ENCODE measurements around the gene DNTTIP2. TPM values are rescaled to one million over a fixed set of nuclear protein-coding genes. Genes with fewer than 3 reads are reported as not detected.
A peak's percentile ranks its signal among the peaks of the same experiment; 100 is the strongest.
"Not testable (repeated sequence)": the region's sequence is repeated elsewhere in the genome, so short reads cannot be mapped to it uniquely, and the experiment has no call there.

Gene DNTTIP2
- total RNA-seq, 1 donor from 2014 or later: 46.4 TPM

DNA sequence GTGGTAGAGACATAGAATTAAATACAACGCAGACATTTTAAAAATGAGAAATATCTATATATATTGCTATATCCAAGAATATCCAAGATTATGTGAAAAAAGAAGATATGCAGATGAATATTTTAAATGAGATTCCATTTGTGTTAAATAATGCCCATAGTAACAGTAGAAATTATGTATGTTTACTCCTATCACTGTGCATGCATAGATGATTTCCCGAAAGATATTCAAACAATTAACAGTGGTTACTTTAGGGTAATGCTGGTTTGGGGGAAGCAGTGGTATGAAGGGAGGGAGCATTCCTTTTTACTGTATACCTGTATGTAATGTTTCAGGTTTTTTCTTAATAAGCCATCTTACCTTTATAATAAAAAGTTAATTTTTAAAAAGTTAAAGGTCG lies 25.1 kb downstream of the DNTTIP2 start:
- peaks cover 2% of the 10 kb centered on the region for H3K27me3 Mint-ChIP-seq (ENCODE audit: low read depth)
- peaks cover 13% of the 10 kb centered on the region for H3K36me3 Mint-ChIP-seq
- peaks cover 24% of the 10 kb centered on the region for H3K9me3 Mint-ChIP-seq
- no peak for TF ChIP-seq CTCF (IDR thresholded peaks at IDR 0.05; ENCODE audit: unreplicated experiment)
- DNase-seq (ENCODE audit: low spot score in 2 of 2, unreplicated experiment in 2 of 2): no peak
- H3K4me3 Mint-ChIP-seq: no peak overlapping the region
- H3K27ac Mint-ChIP-seq: no peak overlapping the region
- no peaks in the 10 kb centered on the region for H3K4me1 Mint-ChIP-seq

DNA sequence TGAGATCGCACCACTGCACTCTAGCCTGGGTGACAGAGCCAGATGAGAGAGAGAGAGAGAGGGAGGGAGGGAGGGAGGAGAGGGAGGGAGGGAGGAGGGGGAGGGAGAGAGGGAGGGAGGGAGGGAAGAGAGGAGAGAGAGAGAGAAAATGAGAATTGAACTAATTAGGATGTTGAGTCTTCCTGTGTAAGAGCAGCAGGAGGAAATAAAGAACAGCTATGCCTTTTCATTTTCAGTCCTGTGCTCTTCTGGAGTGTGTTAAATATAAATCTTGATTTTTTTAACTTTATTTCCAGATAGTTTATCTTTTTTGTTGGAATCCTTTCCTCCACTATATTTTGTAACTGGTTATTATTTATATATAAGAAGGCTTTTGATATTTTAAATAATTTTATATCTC lies 27.1 kb downstream of the DNTTIP2 start:
- no peak for TF ChIP-seq CTCF (IDR thresholded peaks at IDR 0.05; ENCODE audit: unreplicated experiment)
- Mint-ChIP-seq H3K36me3 (peaks cover 13% of the 10 kb centered on the region), H3K4me1 (peaks cover 4% of the 10 kb centered on the region), H3K4me3 (no peak overlapping the region), H3K27me3 (ENCODE audit: low read depth) (no peaks in the 10 kb centered on the region), H3K9me3 (peaks cover 18% of the 10 kb centered on the region), H3K27ac (no peak overlapping the region)
- DNase-seq (ENCODE audit: low spot score in 2 of 2, unreplicated experiment in 2 of 2): no peak

- Mint-ChIP-seq H3K27ac (no peak overlapping the region), H3K9me3 (peaks cover 17% of the 10 kb centered on the region), H3K4me1 (peaks cover 4% of the 10 kb centered on the region), H3K4me3 (no peak overlapping the region), H3K27me3 (ENCODE audit: low read depth) (no peaks in the 10 kb centered on the region), H3K36me3 (peaks cover 13% of the 10 kb centered on the region)
- no peak for TF ChIP-seq CTCF (IDR thresholded peaks at IDR 0.05; ENCODE audit: unreplicated experiment)
- DNase-seq (ENCODE audit: low spot score in 2 of 2, unreplicated experiment in 2 of 2): no peak
These were observed 27.7 kb downstream of the DNTTIP2 start for GRCh38 chr1:93851327-93851712.

DNA sequence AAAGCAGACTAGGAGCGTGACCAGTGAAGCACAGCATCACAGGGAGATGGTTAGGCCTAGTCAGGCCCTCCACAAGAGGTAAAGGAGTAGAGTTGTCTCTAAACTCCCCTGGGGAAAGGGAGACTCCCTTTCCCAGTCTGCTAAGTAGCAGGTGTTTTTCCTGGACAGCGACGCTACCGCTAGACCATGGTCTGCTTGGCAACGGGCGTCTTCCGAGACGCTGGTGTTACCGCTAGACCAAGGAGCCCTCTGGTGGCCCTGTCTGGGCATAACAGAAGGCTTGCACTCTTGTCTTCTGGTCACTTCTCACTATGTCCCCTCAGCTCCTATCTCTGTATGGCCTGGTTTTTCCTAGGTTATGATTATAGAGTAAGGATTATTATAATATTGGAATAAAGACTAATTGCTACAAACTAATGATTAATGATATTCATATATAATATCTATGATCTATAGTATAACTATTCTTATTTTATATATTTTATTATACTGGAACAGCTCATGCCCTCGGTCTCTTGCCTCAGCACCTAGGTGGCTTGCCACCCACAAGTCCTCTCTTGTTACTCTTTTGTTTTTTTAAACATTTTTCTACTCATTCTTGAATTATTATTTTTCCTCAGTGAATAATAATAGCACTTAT lies 28.2 kb downstream of the DNTTIP2 start:
- H3K4me3 Mint-ChIP-seq; DNase-seq (ENCODE audit: low spot score in 2 of 2, unreplicated experiment in 2 of 2); H3K4me1 Mint-ChIP-seq: not testable (repeated sequence)

GRCh38 chr1:93848350-93848883 lies 30.6 kb downstream of the DNTTIP2 start:
- Mint-ChIP-seq H3K9me3 (peaks cover 6% of the 10 kb centered on the region), H3K4me1 (peaks cover 17% of the 10 kb centered on the region), H3K4me3 (peak overlapping the region; percentile 95), H3K36me3 (peaks cover 6% of the 10 kb centered on the region), H3K27ac (peak overlapping the region; percentile 94), H3K27me3 (ENCODE audit: low read depth) (no peaks in the 10 kb centered on the region)
- TF ChIP-seq CTCF (IDR thresholded peaks at IDR 0.05; ENCODE audit: unreplicated experiment): no peak
- no peak for DNase-seq (ENCODE audit: low spot score in 2 of 2, unreplicated experiment in 2 of 2)

More for the DNA sequence above, 28.2 kb downstream of the DNTTIP2 start:
- peaks cover 17% of the 10 kb centered on the region for H3K9me3 Mint-ChIP-seq
- not testable (repeated sequence) for H3K27ac Mint-ChIP-seq; H3K27me3 Mint-ChIP-seq (ENCODE audit: low read depth)
- peaks cover 13% of the 10 kb centered on the region for H3K36me3 Mint-ChIP-seq

DNA sequence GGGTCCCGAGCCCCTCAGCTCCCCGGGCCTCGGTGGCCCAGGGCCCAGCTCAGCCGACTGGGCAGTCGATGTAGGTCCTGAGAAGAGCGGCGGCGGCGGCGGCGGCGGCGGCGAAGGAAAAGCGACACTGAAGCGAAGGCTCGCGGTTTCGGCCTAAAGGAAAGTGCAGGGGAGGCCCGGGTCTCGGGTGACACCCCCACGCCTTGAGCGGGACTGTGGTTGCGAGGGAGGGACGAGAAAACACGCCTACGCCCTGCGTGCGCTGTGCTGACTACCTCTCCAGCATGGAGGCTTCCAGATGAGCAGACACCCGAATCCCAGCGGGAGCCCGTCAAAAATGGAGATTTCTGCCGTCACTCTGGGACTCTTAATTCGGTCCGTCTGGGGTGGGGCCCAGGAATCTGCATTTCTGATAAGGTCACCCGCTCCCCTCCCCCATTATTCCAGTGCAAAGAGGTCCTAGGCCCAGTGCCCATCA lies 31.2 kb downstream of the DNTTIP2 start:
- H3K27me3 Mint-ChIP-seq (ENCODE audit: low read depth): no peaks in the 10 kb centered on the region
- H3K4me3 Mint-ChIP-seq: peak overlapping the region; percentile 95
- peaks cover 6% of the 10 kb centered on the region for H3K9me3 Mint-ChIP-seq
- peak; percentile 43 to 68 for DNase-seq (ENCODE audit: low spot score in 2 of 2, unreplicated experiment in 2 of 2)
- TF ChIP-seq CTCF (IDR thresholded peaks at IDR 0.05; ENCODE audit: unreplicated experiment): no peak
- peak overlapping the region; percentile 94 for H3K27ac Mint-ChIP-seq
- peaks cover 6% of the 10 kb centered on the region for H3K36me3 Mint-ChIP-seq
- peaks cover 17% of the 10 kb centered on the region for H3K4me1 Mint-ChIP-seq

All from mesothelial cell of epicardium (in vitro differentiated cells).